ENCODE results near the gene FOXQ1. TPM values are rescaled to one million over a fixed set of nuclear protein-coding genes. Genes with fewer than 3 reads are reported as not detected.

The FOXQ1 gene
- total RNA-seq, 4 donors from 2014 or later = 0.42 TPM; not detected in 3

- in situ Hi-C loops (cut with MboI; ENCODE audit: low sequenced_read_pairs in 4 of 4) (no loop called here), intact Hi-C loops (cut with DNase I; ENCODE audit: low total_unique reads) (no loop called here)
- ATAC-seq = no peak
- Histone ChIP-seq H3K9me3 (no peaks in the 10 kb centered on the region), H3K4me3 (no peak overlapping the region), H3K36me3 (no peaks in the 10 kb centered on the region), H3K27ac (no peak overlapping the region), H3K4me1 (no peaks in the 10 kb centered on the region), H3K27me3 (no peaks in the 10 kb centered on the region)
- TF ChIP-seq CTCF (IDR thresholded peaks at IDR 0.05 in 4 of 5, conservative IDR thresholded peaks at IDR 0.05 in 1 of 5) (no peak), POLR2A (IDR thresholded peaks at IDR 0.05) (no peak)
- no peak for DNase-seq
Observed at GRCh38 chr6:1271071-1271763, 40.7 kb upstream of the FOXQ1 start.

- H3K36me3 ChIP-seq = no peaks in the 10 kb centered on the region
- in situ Hi-C loops (cut with MboI; ENCODE audit: low sequenced_read_pairs in 4 of 4) (no loop called here), intact Hi-C loops (cut with DNase I; ENCODE audit: low total_unique reads) (no loop called here)
- no peaks in the 10 kb centered on the region for H3K27me3 ChIP-seq
- H3K4me1 ChIP-seq = no peaks in the 10 kb centered on the region
- TF ChIP-seq POLR2A (IDR thresholded peaks at IDR 0.05) = no peak
- no peak for TF ChIP-seq CTCF (IDR thresholded peaks at IDR 0.05 in 4 of 5, conservative IDR thresholded peaks at IDR 0.05 in 1 of 5)
- DNase-seq (no peak), ATAC-seq (no peak)
- no peak overlapping the region for H3K27ac ChIP-seq
- no peaks in the 10 kb centered on the region for H3K9me3 ChIP-seq
- no peak overlapping the region for H3K4me3 ChIP-seq
Observed at GRCh38 chr6:1278061-1278720, 33.7 kb upstream of the FOXQ1 start.

DNA sequence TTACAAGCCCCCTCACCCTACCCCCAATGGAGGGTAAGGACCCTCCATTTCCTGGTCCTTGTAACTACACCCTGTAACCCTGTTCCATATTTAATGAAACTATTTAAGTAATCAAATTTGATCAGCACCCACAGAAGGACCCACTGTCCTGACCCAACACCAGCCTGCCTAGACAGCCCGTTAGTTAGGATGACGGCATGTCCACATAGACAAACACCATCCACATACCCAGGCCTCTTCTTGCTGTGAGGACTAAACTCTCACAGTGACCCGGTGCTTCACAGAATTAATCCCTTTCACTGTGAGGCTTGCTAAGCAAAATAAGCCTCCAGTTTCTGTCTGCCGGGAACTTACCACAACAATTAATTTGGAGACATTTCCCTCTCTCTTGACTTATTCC is 32.8 kb upstream of the FOXQ1 start:
- intact Hi-C loops (cut with DNase I; ENCODE audit: low total_unique reads) (no loop called here), in situ Hi-C loops (cut with MboI; ENCODE audit: low sequenced_read_pairs in 4 of 4) (no loop called here)
- ATAC-seq (no peak), DNase-seq (no peak)
- no peak overlapping the region for H3K4me3 ChIP-seq
- H3K27me3 ChIP-seq = no peaks in the 10 kb centered on the region
- no peaks in the 10 kb centered on the region for H3K9me3 ChIP-seq
- TF ChIP-seq CTCF (IDR thresholded peaks at IDR 0.05 in 4 of 5, conservative IDR thresholded peaks at IDR 0.05 in 1 of 5) (no peak), POLR2A (IDR thresholded peaks at IDR 0.05) (no peak)
- H3K4me1 ChIP-seq = no peaks in the 10 kb centered on the region
- H3K27ac ChIP-seq = no peak overlapping the region
- no peaks in the 10 kb centered on the region for H3K36me3 ChIP-seq

DNA sequence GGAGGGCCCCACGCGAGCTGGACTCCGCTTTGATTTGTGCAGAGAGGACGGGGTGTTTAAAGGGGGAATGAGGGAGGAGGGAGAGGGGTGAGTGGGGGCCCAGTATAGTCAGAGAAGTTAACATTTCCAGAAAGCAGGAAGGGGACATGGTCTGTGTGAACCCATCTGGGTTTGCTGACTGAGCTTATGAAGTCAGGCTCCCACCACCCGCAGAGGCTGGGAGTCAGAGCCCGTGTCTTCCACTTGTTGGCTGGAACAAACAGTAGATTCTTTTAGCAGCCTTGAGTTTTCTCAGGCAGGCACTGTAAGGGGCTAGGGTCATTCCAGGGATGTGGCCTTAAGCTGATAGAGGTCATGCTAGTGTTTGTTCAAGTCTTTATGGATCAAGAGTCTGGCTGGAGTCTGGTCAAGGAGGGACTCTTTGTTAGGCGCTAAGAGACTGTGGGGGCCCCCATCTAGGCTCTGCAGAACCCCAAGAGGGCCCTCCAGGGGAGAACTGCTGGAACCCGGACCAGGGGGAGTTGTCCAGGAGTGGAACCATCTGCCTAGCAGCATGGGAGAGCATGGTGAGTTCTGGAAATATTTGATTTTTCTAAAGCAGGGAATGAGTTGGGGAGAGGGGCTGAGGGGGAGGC is 31.1 kb upstream of the FOXQ1 start:
- Histone ChIP-seq H3K36me3 (no peaks in the 10 kb centered on the region), H3K27me3 (no peaks in the 10 kb centered on the region), H3K4me1 (no peaks in the 10 kb centered on the region), H3K9me3 (no peaks in the 10 kb centered on the region), H3K4me3 (no peak overlapping the region), H3K27ac (no peak overlapping the region)
- in situ Hi-C loops (cut with MboI; ENCODE audit: low sequenced_read_pairs in 4 of 4) (no loop called here), intact Hi-C loops (cut with DNase I; ENCODE audit: low total_unique reads) (no loop called here)
- TF ChIP-seq POLR2A (IDR thresholded peaks at IDR 0.05) = no peak
- no peak for TF ChIP-seq CTCF (IDR thresholded peaks at IDR 0.05 in 4 of 5, conservative IDR thresholded peaks at IDR 0.05 in 1 of 5)
- no peak for DNase-seq
- ATAC-seq = no peak

All from gastrocnemius medialis (tissue), 4 donors.